HG03045 (cell line): ENCODE results near the gene SDR9C7.
"Not testable (repeated sequence)": the region's sequence is repeated elsewhere in the genome, so short reads cannot be mapped to it uniquely, and the experiment has no call there.

Experiments used
- ATAC-seq: cut with Tn5 transposase; IDR thresholded peaks from one replicate; pipeline ENCODE4 v1.9.1; 2021; ENCODE audit warnings: mild to moderate bottlenecking, moderate library complexity; ENCODE audit not compliant: unreplicated experiment

The SDR9C7 gene

DNA sequence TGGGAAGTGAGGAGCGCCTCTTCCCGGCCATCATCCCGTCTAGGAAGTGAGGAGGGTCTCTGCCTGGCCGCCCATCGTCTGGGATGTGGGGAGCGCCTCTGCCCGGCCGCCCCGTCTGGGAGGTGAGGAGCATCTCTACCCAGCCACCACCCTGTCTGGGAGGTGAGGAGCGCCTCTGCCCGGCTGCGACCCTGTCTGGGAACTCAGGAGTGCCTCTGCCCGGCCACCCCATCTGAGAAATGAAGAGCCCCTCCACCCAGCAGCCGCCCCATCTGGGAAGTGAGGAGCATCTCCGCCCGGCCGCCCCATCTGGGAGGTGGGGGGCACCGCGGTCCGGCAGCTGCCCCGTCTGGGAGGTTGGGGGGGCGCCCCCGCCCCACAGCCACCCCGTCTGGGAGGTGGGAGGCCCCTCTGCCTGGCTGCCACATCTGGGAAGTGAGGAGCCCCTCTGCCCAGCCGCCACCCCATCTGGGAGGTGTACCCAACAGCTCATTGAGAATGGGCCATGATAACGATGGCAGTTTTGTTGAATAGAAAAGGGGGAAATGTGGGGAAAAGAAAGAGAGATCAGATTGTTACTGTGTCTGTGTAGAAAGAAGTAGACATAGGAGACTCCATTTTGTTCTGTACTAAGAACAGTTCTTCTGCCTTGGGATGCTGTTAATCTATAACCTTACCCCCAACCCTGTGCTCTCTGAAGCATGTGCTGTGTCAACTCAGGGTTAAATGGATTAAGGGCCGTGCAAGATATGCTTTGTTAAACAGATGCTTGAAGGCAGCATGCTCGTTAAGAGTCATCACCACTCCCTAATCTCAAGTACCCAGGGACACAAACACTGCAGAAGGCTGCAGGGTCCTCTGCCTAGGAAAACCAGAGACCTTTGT, 54.7 kb downstream of the SDR9C7 start:
- ATAC-seq = not testable (repeated sequence)

GRCh38 chr12:56878010-56878339, 56.2 kb downstream of the SDR9C7 start:
- ATAC-seq = no peak

- ATAC-seq = no peak
These were observed 56.8 kb downstream of the SDR9C7 start for GRCh38 chr12:56877195-56878009.

- no peak for ATAC-seq
These were observed 59.4 kb downstream of the SDR9C7 start for GRCh38 chr12:56874821-56875220.

- ATAC-seq = no peak
These were observed 60.8 kb downstream of the SDR9C7 start for GRCh38 chr12:56873382-56873781.
